Stomach (tissue), 4 donors: ENCODE results near the gene SPEF1.

ENCODE experiments used
- POLR2A ChIP-seq, 4 donors: fragments of 450-650 bp; IDR thresholded peaks; one replicate each; pipeline ENCODE4 v1.6.1; 2016; ENCODE audit warnings: antibody characterized with exemption in 4 of 4, control low read depth in 2 of 4, mild to moderate bottlenecking in 1 of 4, moderate library complexity in 1 of 4
- TF ChIP-seq, protein P1 (sequence below), 7 experiments: fragments of 450-650 bp in 4 of 7; fragments of 200-600 bp in 3 of 7; sonication (generic) in 3 of 7; IDR thresholded peaks; one replicate each; pipeline ENCODE4 v1.5.1; 2016 to 2019; ENCODE audit warnings: antibody characterized with exemption in 7 of 7, control low read depth in 2 of 7, mild to moderate bottlenecking in 1 of 7

DNA sequence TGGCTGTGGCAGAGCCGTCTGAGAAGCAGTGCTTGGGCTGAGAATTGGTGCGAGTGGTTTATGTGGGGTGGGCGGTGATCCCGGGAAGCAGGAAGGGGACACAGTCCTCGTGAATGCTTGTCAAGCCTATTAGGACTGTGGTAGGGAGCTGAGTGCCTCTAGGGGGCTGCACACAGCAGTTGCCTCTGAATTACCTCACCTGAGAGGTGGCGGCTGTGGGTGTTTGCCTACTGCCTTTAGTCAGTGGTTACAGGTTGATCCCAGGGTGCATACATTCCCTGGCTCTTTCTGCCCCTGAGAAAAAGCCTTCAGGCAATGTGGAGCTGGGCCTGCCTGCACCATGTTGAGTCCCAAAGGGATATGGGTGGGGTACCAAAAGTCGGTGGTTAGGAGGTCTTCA, 44.3 kb upstream of the SPEF1 start:
- TF ChIP-seq POLR2A (IDR thresholded peaks at IDR 0.05) = no peak
- TF ChIP-seq, protein P1, sequence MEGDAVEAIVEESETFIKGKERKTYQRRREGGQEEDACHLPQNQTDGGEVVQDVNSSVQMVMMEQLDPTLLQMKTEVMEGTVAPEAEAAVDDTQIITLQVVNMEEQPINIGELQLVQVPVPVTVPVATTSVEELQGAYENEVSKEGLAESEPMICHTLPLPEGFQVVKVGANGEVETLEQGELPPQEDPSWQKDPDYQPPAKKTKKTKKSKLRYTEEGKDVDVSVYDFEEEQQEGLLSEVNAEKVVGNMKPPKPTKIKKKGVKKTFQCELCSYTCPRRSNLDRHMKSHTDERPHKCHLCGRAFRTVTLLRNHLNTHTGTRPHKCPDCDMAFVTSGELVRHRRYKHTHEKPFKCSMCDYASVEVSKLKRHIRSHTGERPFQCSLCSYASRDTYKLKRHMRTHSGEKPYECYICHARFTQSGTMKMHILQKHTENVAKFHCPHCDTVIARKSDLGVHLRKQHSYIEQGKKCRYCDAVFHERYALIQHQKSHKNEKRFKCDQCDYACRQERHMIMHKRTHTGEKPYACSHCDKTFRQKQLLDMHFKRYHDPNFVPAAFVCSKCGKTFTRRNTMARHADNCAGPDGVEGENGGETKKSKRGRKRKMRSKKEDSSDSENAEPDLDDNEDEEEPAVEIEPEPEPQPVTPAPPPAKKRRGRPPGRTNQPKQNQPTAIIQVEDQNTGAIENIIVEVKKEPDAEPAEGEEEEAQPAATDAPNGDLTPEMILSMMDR (IDR thresholded peaks at IDR 0.05) = no peak
